GM18858 (cell line): ENCODE measurements around the gene CEND1.

ENCODE experiments used
- ATAC-seq: cut with Tn5 transposase; IDR thresholded peaks from one replicate; pipeline ENCODE4 v1.9.1; 2021; ENCODE audit not compliant: unreplicated experiment

Gene CEND1

DNA sequence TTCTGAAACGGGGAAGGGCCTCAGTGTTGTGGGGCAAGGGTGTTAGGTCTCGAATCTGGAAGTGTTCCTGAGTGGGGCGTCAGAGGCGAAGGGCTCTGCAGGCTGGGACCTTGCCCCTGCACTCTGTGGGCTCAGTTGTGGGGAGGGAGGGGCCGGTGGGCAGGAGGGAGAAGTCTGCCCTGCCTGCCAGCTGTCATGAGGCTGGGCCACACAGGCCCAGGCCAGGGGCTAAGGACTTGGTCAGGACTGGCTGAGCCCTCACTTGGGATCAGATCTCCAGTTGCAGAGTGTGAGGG lies 38.0 kb upstream of the CEND1 start, which contains the start of gene CRACR2B:
Gene CRACR2B (plus strand): TSS at position 23 of the 296 bp plus-strand sequence. CDS start 689 bp downstream, outside the sequence.
- ATAC-seq: no peak

DNA sequence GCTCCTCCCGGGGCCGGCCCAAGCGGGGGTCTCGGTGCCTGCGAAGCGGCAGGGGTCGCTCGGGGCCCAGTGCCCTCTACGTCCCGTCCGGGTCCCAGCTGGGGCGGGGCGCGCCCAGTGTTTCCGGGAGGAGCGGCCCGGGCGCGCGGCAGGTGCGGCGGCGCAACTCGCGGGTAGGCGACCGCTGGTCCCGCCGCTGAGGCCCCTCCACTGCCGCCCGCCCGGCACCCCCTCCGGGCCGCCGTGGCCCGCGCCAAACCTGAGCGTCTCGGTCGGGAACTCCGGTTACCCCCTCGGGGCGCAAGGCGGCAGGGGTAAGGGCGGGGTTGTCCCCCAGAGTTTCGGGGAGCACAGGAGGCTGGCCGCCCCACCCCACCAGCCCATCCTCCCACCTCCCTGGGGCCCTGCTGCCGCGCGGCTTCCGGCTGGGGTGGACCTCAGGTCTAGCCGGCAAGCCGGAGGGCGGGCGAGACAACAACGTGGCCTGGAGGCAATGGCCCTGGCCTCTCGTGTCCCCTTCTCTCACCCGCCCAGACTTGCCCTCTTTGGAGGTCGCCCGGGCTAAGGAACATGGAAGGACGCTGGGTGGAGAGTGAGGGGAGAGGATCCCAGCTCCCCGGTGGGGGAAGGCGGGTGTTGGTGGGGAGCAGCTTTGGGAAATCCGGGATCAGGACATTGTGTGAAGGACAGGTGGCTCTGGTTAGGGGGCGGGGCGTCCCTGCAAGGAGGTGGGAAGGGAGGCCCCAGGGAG lies 37.4 kb upstream of the CEND1 start:
- no peak for ATAC-seq

DNA sequence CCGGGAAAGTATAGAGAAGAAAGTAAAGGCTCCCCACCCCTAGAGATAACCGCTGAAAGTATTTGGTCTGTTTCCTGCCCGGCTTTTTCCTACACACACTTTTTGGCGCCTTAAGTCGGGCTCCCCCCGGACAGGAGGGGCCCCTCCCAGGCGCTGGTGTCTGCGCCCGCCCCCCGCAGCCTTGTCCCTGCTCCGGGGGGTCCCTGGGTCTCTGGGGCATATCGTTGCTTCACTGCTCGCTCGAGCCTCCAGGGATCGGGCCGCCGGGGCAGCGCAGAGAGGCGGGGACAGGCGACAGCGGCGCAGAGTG lies 36.9 kb upstream of the CEND1 start:
- ATAC-seq: no peak

DNA sequence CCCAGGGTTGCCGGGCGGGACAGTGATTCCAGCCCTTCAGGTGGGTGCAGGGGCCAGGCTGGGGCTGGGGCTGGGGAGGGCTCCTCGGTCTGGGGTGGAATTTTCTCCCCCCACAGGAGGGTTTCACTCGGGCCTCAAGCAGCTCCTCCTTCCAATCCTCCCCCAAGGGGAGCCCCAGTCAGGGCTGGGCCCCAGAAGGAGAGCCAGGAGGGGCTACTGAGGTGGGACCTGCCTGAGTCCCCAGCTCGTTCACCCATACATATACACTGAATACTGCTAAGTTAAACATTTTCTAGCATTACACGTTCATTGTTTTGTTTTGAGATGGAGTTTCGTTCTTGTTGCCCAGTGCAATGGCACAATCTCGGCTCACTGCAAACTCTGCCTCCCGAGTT lies 36.3 kb upstream of the CEND1 start:
- no peak for ATAC-seq

DNA sequence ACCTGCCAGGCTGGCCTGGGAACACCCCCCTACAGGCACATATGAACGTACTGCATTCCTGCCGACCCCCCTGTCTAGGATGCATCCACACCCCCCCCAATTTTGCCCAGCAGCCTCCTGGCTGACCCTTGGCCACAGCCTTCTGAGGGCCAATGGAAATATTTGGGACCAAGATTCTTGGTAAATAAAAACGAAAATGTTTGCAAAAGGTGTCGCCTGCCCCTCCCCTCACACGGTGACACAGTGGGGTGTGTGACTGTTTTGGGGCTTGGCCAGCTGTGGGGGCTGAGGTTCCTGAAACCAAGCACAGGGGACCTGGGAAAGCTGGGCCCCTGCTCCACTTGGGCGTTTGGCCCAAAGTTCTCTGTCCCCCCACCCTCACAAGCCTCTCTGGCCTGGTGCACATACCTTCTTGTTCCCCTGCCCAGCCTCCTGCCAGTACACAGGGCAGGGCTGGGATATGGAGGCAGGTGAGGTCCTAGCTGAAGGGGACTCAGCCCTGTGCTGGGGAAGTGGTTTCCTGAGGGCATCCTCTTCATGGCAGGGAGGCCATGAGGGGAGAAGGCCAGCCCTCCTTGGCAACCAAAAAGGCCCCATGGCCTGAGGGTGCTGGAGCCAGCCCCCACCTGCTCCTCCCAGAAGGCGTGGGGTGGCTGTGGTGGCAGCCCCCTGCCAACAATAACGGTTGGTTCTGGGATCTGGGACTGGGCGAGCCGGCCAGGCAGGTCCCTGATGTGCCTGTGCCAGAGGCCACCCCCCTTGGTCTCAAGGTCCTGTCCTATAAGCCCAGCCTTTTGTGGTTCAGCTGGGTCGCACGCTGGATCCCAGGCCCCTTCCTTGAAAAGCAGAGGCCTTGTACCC lies 35.7 kb upstream of the CEND1 start:
- no peak for ATAC-seq

DNA sequence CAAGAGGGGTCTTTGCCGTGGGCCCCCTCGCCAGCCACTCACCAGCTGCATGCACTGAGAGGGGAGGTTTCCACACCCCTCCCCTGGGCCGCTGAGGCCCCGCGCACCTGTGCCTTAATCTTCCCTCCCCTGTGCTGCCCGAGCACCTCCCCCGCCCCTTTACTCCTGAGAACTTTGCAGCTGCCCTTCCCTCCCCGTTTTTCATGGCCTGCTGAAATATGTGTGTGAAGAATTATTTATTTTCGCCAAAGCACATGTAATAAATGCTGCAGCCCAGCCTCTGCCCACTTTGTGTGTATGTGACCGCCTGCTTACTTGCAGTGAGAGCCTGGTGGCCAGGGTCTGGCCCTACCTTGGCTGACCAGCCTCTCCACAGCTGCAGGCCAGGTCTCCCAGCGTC lies 35.1 kb upstream of the CEND1 start:
- ATAC-seq: no peak

DNA sequence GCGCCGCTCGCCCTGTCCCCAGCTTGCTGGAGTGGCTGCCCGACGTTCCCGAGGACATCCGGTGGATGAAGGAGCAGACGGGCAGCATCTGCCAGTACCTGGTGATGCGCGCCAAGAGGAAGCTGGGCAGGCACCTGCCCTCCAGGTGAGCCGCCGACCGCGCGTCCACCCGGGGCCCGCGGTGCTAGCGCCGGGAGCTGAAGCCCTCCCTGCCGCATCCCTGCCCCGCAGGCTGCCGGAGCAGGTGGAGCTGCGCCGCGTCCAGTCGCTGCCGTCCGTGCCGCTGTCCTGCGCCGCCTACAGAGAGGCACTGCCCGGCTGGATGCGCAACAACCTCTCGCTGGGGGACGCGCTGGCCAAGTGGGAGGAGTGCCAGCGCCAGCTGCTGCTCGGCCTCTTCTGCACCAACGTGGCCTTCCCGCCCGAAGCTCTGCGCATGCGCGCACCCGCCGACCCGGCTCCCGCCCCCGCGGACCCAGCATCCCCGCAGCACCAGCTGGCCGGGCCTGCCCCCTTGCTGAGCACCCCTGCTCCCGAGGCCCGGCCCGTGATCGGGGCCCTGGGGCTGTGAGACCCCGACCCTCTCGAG lies 34.5 kb upstream of the CEND1 start:
- ATAC-seq: no peak

DNA sequence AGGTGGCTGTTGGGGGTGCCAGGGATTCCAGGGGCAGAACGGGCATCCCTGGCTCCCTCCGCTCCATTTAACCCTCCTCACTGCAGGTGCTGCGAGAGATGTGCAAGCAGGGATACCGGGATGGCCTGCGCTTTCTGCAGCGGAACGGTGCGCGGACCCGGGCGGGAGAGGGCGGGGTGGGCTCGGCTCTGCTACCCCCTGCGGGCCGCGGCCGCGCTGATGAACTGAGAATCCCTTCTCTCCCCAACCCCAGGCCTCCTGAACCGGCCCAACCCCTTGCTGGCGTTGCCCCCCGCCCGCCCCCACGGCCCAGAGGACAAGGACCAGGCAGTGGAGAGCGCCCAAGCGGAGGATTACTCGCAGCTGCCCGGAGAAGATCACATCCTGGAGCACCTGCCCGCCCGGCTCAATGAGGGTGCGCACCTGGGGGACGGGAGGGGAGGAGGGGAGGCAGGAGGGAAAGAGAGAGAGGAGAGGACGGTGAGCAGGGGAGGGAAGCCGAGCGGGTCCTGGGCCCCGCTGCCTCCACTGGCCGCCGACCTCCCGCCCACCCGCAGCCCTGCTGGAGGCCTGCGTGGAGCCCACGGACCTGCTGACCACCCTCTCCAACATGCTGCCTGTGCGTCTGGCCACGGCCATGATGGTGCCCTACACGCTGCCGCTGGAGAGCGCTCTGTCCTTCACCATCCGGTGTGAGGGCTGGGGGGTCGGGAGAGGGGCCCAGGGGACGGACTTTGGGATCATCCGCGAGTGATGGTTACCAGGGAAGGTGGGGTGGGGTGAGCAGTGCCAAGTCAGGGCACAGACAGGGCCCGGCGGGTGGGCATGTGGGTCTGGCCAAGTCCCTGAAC lies 33.8 kb upstream of the CEND1 start:
- no peak for ATAC-seq

DNA sequence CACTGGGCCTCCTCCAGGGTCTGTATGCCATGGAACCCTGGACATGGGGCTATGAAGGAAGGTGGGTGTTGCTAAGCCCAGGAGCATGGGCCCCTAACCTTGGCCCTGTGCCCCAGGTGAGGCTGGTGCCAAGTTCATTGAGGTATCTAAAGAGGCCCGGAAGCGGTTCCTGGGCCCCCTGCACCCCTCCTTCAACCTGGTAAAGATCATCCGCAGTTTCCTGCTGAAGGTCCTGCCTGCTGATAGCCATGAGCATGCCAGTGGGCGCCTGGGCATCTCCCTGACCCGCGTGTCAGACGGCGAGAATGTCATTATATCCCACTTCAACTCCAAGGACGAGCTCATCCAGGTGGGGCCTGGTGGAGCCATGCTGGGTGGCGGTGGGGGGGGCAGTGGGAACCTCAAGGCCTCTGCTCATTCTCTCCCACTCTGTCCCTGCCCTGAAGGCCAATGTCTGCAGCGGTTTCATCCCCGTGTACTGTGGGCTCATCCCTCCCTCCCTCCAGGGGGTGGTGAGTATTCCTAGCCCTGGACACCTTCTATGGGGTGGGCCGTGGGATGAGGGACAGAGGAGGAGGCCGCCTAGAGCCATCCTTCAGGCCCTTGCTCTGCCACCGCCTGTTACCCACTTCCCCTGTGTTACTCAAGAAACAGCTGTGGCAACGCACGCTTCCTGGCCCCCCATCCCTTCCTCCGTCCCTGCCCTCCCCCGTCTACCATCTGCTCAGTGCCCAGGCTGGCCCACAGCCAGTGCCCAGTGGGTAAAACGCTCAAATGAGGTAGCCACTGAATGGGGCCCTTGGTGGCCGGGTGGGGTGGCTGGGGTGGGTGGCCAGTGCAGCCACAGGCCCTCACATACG lies 31.9 kb upstream of the CEND1 start:
- ATAC-seq: no peak

DNA sequence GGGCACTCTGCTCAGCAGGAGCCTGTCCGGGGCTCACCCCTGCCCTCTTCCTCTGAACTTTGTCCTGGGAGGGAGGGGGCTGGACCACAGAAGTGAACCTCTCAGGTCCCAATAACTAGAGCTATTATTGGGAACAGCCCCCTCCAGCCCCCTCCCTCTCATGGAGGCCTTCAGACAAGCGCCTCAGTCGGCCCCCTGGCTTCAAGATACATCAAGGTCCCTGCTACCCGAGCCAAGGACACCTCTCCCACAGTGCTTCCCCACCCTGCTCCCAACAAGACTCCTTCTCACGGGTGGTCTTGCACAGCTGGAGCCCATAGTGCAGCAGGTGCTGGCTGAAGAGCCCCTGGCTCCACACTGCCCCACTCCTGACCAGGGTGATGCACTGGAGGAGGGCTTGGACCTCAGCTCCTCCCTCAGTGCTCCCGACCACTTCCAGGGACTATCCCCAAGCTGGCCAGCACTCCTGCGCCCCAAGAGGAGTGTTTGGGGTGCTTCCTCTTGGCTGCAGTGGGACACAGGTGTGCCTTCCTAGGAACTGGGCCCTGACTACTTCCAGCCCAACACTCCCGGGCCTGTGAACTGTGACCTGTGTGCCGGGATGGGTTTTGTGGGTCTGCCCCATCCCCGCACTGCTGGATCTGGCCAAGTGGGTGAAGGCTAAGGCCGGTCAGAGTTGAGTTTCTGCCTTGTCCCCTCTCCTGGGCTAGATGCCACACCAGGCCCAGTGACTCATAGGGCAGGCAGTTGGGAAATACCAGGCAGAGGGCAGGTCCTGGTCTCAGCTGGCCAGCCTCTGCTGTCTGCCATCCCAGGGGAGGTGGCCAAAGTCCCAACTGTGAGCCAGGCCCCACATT lies 31.0 kb upstream of the CEND1 start:
- ATAC-seq: no peak

DNA sequence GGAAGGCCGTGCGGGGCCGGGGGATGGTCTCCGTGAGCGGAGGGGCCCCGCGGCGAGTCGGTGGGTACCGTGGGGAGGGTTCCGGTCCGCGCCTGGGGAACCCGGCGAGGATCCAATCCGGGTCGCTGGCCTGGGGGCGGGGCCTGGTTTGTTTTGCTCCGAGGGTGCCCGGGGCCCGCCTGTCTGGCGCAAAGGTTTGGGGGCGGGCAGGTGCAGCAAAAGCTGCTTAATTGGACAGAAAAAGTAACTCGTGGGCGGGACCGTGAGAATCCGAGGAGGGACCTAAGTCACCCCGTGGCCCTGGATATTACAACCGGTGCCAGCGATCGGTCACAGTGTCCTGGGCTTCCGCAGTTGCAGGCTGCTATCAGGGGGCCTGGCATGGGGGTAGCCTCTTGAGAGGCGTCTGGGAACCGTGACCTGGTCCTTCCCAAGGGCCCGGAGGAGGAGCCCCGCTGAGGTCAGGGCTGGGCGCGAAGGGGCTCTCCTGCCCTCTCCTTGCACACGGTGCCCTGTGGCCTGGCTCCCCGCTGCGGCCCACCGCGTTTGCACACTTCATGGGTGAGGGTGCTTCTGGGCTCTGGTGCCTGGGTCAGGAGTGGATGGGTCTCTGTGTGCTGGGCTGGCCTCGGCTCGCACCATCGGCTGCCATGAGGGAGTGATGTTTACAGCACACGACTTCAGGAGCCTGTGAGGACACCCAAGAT lies 30.2 kb upstream of the CEND1 start:
- peak; percentile 39 for ATAC-seq

DNA sequence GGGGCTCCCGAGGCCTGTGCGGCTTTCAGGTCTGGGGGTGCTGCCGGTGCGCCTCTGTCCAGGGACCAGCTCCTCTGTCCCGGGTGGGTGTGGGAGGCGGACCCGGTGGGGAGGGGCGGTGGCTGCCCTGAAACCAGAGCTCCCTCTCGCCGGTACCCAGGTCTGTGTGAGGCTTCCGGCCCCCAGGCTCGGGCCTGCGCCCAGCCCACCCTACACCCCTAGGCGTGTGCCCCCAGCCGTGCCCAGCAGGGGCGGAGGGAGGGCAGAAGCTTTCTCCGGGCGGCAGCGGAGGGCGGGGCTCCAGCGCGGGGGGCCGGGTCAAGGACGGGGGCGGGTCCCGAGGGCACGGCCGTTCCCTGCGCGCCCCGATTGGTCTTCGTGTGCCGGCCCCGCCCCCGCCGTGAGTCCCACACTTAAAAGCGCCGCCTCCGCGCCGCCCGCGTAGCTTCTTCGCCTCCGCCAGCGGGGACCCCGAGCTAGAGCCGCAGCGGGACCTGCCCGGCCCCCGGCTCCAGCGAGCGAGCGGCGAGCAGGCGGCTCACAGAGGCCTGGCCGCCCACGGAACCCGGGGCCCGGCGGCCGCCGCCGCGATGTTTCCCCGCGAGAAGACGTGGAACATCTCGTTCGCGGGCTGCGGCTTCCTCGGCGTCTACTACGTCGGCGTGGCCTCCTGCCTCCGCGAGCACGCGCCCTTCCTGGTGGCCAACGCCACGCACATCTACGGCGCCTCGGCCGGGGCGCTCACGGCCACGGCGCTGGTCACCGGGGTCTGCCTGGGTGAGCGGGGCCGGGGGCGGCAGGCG lies 29.4 kb upstream of the CEND1 start:
- peak; percentile 47 for ATAC-seq

DNA sequence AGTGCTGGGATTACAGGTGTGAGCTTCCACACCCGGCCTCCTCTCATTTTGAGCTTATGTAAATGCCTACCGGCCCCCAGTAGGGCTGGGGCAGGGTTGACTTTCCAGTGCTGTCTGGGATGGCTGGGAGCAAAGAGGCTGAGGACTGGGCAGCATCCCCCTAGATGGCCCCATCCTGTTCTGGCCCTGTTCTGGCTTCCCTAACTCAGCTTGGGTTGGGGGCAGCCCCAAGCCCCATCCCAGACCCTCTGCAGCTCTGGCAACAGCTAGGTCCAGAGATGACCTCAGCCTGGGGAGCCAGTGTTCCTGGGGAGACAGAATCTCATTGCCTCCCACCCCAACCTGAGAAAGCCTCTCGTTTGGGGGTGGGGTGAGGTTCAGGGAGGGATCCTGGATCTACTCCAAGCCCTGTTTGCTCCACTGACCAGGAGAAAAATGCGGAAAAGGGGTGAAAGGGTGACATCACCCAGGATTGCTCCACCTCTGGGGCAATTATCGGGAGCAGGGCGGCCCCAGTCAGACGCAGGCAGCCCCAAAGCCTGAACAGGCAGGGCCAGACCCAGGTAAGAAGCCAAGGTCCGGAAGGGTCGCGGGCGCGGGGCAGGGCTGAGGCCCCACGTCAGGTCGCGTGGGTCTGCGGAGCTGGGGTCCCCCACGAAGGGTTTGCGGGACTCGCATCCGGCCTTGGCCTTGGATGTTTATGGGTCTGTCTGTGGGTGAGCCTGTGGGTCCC lies 28.7 kb upstream of the CEND1 start, which contains the start of gene PNPLA2:
Gene PNPLA2 (plus strand): TSS at position 519 of the 733 bp plus-strand sequence. CDS start 805 bp downstream, outside the sequence.
- ATAC-seq: no peak

DNA sequence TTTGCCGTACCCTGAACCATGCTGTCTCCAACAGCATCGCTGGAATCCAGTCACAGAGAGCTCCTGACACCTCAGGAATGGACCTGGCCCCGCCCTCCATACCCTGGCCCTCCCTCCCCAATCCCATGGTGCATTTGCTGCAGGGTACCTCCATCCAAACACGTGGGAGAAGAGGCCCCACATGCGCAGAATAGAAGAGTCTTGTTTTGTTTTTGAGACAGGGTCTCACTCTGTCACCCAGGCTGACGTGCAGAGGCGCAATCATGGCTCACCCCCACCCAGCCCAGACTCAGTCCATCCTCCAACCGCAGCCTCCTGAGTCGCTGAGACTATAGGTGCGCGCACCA lies 26.5 kb upstream of the CEND1 start:
- ATAC-seq: no peak

DNA sequence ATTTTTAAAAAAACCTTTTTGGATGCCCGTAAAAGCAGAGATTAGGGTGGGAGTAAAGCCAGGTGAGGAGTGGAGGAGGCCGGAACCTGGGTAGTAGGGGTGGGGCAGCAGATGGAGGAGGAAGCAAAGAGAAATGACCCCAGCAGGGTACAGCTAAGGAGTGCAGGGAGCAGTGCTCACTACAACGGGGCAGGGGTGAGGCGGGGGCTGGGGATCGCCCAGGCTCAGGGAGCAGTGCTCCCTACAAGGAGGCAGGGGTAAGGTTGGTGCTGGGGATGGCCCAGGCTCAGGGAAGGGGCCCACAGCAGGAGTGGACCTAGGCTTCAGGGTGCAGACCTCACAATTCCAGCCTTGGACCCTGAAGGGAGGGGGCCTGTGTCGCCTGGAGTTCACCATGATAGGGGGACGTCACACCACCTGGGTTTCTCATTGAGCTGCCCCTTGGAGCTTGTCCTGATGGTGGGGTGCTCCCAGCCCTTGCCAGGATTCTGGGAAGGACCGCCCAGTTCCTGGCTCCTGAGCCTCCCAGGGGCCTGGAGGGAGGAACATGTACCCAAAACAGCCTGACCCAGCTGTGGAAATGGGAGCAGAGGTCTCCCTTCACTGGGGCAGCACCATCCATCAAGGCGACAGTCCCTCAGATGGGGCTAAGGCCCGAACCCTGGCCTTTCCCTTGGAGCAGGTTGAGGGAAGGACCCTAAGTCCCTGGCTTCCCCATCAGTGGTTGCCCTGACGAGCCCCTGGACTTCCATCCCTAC lies 26.0 kb upstream of the CEND1 start:
- no peak for ATAC-seq

DNA sequence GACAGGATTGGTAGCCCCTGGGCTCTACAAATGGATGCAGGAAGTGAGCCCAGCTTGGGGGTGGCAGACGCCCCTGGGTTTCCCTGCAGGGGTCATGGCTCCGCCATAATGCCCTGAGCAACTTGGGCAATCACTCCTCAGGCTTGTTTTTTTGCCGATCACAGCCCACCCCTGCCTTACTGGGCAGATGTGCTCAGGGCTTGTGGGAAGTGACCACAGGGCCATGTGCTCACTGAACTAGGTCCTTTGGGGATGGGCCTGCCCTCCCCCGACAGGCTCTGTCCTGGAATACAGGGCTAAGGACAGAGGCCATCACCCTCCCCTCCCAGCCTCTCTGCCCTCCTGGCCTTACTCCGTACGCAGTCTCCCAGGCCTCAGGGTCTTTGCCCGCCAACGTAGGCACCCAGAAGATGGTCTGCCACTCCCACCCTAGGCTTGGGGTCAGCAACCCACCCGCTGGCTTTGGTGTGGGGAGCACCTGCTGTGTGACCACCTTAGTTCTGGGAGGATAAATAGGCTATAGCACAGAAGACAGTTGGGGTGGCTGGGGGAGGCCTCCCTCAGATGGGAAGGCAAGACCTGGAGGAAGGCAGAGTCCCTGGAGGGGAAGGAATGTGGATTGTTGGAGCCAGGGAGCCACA lies 23.7 kb upstream of the CEND1 start:
- ATAC-seq: no peak
